ENCODE data around the gene TM4SF1. TPM values are rescaled to one million over a fixed set of nuclear protein-coding genes. Genes with fewer than 3 reads are reported as not detected.

The TM4SF1 gene, protein sequence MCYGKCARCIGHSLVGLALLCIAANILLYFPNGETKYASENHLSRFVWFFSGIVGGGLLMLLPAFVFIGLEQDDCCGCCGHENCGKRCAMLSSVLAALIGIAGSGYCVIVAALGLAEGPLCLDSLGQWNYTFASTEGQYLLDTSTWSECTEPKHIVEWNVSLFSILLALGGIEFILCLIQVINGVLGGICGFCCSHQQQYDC
- 100 to 1,000 TPM in 2 of 3 donors, 10 to 100 TPM in 1; 73.9 to 379 (median 131) TPM for polyA plus RNA-seq

DNA sequence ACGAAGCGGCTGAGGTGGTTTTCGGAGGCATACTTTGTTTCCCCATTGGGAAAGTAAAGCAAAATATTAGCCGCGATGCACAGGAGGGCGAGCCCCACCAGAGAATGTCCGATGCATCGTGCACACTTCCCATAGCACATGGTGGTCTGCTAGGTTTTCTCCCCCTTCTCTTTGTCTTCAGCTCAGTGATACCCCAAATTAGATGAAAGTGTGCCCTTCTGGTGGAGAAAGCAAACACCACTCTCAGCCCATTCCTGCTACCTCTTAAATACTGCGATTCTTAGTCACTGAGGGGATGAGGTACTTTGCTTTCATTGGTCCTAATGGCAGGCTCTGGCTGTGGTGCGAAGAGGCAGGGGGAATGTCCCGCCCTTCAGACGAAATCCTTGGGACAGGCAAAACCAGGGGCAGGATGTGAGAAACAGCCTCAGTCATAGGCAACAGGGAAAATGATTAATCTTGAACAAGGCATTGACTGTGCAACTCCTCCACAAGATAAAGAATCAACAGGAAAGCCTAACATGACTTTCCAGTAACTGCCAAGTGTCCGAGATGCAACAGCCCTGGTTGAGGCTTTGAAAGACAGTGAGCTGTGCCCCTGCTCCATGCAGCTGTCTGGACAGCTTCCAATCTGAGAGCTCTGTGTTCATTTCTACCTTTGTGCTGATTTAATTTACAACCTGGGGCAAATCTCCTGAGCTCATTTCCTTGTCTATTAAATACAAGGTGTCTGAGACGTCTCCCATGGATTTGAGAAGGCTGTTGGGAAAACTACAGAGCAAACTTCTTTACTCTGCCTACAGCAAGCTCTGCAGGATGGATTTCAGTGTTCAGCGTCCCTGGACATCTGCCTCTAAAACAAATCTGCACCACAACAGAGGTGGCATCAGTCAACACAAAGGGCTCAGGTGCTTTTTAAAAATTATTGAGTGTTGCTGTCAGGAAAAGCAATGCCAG lies at the start of gene TM4SF1:
Gene TM4SF1, minus strand, starts transcription at position 242 of the 957 bp plus-strand sequence. Its CDS starts 102 bp downstream, at position 140.
- WGBS, 3 donors: 38 to 48% (median 42%) methylated on average over 15 of the region's 15 CpGs
- no peak within 1 kb of the TSS for H3K27ac ChIP-seq (ENCODE audit: low read depth, low read length)

DNA sequence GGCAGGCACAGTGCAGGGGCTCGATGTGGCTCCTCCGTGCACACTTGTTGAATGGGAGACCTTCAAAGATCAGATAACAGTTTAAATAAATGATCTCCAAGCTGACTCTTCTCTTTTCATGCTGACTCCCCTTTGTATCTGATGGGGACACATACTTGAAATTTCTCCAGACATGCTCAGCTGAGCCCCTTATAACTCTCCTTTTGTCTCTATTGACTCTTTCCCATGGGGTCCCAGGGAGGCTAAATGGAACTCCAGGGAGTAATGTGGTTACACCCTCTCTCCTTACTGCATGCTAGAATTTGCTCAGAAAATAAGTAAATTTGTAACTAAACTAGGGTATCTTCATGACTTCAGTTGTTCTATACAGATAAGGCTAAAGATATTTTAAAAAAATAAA lies 48.9 kb upstream of the TM4SF1 start:
- H3K27ac ChIP-seq (ENCODE audit: low read depth, low read length): no peak overlapping the region
- WGBS, 3 donors: 50 to 62% (median 54%) methylated on average over 2 of the region's 2 CpGs

DNA sequence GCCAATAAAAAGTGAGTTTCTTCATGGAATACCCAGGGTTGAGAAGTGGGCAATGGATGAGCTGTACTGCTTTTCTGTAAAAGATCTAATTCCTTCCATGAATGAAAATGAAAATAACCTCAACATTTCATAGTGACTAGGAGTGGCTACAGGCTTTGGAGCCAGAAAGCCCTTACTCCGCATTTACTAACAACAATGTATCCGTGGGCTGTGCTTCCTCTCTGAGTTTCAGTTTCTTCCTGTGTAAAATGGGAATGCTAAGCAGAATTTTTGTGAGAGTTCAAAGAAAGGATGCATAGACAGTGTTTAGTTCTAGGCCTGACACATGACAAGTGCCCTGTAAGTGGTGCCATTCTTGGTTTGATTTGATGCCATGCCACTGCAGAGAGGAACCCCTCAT lies 47.5 kb upstream of the TM4SF1 start:
- H3K27ac ChIP-seq (ENCODE audit: low read depth, low read length): no peak overlapping the region
- WGBS, 3 donors: 41 to 60% (median 51%) methylated on average over 2 of the region's 2 CpGs

DNA sequence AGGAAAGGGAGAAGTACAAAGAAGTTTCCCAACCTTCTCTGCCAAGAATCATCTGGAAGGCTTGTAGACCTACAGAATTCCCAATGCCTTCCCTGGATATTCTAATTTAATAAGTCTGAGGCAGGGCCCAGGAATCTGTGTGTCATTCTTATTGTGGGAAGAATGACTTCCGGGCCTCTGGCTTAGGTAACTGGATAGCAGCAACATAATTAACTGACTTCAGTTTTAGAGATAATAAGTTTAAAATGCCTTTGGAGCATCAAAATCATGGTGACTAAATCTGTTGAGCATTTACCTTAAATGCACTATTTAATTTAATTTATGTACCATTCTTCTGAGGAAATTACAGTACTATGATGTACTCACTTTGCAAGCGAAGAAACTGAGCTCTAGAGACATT lies 44.3 kb upstream of the TM4SF1 start:
- H3K27ac ChIP-seq (ENCODE audit: low read depth, low read length): no peak overlapping the region

DNA sequence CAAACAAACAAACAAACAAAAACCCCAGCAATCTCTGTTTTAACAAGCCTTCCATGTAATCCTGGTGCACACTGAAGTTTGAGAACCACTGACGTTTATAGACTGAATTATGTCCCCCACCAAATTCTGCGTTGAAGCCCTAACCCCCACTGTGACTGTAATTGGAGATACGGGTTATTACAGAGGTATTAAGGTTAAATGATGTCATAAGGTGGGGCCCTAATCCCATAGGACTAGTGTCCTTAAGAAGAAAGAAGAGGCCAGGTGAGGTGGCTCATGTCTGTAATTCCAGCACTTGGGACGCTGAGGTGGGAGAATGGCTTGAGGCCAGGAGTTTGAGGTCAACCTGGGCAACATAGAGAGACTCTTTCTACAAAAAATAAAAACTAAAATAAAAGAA lies 42.4 kb upstream of the TM4SF1 start:
- no peak overlapping the region for H3K27ac ChIP-seq (ENCODE audit: low read depth, low read length)
- 93 to 95% (median 94%) methylated on average over 4 of the region's 4 CpGs for WGBS, 3 donors

More for the DNA sequence above, 44.3 kb upstream of the TM4SF1 start:
- 96 to 97% (median 96%) methylated on average over 2 of the region's 2 CpGs for WGBS, 3 donors

DNA sequence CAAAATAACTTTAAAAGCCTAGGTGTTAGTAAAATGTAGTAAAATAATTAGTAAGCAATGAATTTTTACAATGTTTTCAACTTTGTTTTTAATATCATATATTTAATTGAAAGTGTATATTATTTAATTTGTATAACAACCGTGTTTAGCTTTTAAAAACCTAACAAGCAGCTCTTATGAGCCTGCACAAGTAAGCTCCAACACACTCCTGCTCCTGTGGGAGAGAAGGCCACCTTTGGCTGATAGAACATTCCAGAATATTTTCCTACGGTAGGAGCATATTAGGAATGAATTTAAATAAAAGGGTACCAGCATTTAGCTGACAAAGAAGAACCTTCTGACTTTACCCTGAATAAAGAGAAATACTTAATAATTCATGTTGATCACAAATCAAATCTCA lies 40.3 kb upstream of the TM4SF1 start:
- WGBS, 3 donors: 81 to 97% (median 91%) methylated on average over 2 of the region's 2 CpGs
- no peak overlapping the region for H3K27ac ChIP-seq (ENCODE audit: low read depth, low read length)

DNA sequence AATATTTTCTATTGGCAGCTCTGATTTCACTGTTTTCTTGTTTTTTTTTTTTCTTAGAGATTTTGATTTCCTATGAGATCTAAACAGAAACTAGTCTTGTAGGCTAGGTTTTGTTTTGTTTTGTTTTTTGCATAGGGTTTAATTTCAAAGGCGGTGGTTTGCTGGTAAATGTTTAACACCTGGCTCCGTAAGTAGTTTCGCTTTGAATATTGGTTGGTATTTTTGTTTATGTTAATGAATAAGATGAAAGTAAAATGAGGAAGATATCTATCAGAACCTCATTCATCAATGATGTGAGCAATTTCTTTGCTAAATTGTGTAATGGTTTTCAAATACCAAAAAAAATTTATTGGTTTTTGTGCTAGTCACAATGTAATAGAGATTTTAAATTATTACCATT lies 39.7 kb upstream of the TM4SF1 start:
- 66 to 94% (median 91%) methylated on average over 3 of the region's 3 CpGs for WGBS, 3 donors
- H3K27ac ChIP-seq (ENCODE audit: low read depth, low read length): no peak overlapping the region

DNA sequence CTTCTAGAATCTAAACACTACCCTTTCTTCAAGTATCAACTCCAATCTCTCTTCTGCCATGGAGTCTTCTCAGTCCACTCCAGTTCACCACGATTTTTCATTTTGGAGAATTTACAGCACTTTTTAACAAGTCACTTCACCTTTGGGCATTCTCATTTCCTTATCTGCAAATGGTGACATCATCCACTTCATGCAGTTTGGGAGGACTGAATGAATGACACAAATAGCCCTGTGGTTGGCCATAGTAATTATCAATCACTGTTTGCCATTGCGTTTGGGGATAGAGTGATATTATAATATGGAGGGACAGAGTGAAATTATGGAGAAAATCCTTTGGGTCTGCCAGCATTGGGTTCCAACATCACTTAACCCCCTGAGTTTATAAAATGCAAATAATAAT lies 38.0 kb upstream of the TM4SF1 start:
- no peak overlapping the region for H3K27ac ChIP-seq (ENCODE audit: low read depth, low read length)
- WGBS, 3 donors: 82 to 89% (median 87%) methylated on average over 2 of the region's 2 CpGs

DNA sequence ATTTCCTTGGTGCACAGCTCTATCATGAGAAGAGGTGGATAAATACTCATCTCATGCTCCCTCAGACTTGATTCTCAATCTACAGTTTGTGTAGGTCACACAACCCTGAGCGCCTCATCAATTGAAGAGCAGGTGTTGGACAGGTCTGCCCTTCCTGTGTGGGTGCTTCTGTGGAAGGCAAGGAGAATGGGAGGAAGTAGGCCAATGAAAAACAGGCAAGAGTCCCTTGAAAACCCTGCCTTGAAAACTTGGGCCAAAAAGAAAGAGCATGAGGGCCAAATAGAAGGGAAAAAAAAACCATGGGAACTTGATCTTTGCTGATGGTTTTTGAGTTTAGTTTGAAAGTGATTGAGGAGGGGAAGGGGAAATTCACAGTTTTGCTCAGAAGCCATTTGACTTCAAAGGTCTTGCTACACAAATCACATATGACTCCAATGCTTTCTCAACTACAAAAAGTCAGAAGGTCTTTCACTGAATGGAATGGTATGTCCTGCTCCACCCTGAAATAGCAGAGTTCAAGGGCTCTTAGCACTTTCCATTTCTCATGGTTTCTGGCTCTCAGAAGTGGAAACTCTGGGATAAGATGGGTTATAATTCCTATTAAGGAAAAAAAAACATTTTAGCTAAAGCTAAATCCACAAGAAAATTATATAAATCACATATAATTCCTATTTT lies 37.2 kb upstream of the TM4SF1 start:
- 98 to 100% (median 100%) methylated on average over 1 of the region's 1 CpG for WGBS, 3 donors
- no peak overlapping the region for H3K27ac ChIP-seq (ENCODE audit: low read depth, low read length)

DNA sequence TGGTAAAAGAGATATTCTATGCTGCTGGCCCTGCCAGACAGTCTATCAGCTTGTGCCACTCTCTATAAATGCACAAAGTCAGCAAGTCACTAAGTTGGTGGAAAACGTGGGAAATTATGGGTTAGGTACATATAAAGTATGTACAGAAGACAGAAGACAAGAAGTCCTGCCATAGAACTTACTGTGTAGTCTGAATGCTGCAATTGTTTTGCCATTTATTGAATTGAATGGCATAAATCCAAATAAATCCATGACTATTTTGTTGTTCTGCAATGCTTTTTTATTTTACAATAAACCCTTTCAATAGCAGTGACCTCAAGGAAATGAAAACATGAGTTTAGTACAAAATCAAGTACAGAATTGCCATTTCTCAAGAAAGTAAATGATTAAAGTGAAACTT lies 34.1 kb upstream of the TM4SF1 start:
- WGBS, 3 donors: 36 to 69% (median 44%) methylated on average over 1 of the region's 1 CpG
- no peak overlapping the region for H3K27ac ChIP-seq (ENCODE audit: low read depth, low read length)

DNA sequence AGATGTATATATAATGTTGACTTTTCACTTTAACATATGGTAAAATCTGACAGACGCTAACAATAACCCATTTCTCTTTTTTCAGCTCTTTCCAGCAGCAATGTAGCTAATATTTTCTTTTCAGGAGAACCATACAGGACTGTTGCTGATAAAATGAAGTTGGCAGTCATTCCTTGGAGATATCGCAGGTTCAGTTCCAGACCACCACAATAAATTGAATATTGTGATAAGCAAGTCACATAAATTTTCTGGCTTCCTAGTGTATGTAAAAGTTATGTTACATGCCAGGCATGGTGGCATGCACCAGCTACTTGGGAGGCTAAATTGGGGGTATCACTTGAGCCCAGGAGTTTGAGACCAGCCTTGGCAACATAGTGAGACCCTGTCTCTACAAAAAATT lies 31.9 kb upstream of the TM4SF1 start:
- H3K27ac ChIP-seq (ENCODE audit: low read depth, low read length): no peak overlapping the region
- WGBS, 3 donors: 50 to 90% (median 85%) methylated on average over 2 of the region's 2 CpGs

DNA sequence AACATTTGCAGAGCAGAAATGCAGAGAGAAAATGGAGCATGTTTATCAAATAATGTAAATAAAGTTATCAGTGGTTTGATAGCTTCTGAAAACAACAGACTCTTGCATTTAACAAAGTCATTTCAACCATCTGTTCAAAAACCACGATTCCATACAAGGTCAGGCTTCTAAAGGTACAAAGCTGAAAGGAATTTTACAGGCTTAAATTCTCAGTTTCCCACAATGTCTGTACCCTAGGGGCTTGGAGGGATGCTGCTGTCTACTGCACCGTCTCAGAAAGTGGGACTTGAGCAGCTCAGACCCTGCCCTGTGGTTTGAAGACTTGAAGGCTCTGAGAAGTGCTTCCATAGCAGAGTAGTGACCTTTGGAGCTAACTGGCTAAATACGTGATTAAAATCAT lies 30.4 kb upstream of the TM4SF1 start:
- H3K27ac ChIP-seq (ENCODE audit: low read depth, low read length): no peak overlapping the region
- WGBS, 3 donors: 20 to 67% (median 55%) methylated on average over 3 of the region's 3 CpGs

DNA sequence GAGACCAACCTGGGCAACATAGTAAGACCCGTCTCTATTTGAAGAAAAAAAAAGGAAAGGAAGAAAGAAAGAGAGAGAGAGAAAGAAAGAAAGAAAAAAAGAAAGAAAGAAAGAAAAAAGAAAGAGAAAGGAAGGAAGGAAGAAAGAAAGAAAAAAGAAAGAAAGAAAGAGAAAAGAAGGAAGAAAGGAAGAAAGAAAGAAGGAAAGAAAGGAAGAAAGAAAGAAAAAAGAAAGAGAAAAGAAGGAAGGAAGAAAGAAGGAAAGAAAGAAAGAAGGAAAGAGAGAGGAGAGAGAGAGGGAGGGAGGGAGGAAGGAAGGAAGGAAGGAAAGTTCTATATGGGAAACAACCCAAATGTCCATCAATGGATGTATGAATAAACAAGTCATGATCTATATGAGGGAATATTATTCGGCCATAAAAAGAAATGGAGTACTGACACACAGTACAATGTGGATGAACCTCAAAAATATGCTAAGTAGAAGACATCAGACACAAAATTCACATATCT lies 28.8 kb upstream of the TM4SF1 start:
- H3K27ac ChIP-seq (ENCODE audit: low read depth, low read length): no peak overlapping the region
- WGBS, 3 donors: 92 to 95% (median 95%) methylated on average over 2 of the region's 2 CpGs

DNA sequence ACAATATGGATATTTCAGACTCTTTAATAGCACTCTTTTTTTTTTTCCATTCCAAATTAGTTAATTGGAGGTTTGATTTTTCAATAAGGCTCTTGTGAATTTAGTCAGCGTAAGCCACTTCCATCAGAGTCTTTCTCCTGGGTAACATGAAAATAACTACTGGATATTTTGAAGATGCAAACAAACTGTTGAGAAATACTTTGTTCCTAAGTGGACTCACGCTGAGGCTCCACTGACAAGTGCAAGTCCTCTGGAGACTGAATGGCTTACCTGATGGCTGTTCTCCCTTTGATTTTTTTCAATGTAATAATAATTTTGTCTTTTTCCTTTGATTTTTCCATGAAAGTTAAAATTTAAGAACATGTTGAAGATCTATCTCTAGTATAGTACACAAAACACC lies 26.0 kb upstream of the TM4SF1 start:
- H3K27ac ChIP-seq (ENCODE audit: low read depth, low read length): no peak overlapping the region
- 96 to 100% (median 97%) methylated on average over 2 of the region's 2 CpGs for WGBS, 3 donors

DNA sequence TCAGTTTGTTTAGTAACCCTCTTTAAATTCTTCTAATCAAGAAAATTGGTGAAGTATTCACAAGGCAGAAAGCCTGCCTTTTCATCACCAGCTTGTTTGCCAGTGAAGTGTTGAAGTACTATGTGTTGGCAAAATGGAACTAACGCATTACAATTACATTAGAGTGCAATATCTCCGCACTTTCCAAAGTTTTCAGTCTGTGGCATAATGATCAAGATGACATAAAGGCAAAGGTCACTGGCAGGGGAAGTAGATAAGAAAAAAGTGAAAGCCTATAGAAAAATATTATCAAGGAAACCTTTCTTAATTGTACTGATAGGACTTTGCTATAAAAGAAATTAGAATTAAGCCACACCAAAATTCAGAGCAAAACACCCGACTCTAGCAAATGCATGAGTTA lies 25.0 kb upstream of the TM4SF1 start:
- no peak overlapping the region for H3K27ac ChIP-seq (ENCODE audit: low read depth, low read length)
- 89 to 97% (median 90%) methylated on average over 3 of the region's 3 CpGs for WGBS, 3 donors

DNA sequence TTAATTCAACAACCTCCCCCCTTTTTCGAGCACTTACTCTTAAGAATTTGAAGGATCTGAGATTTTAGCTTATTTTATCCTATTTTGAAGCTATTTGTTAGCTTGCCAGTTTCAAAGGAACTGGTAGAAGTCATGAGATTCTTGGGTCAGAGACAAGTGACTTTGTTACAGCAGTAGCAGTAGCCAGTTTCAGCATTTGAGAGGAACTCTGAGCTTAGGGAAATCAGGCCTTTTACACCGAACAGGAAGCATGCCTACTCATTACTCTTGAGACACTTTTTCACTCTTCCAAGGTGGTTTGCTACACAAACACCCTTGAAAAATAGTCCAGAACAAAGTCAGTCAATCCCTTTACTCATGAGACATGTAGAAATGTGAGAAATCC lies 24.5 kb upstream of the TM4SF1 start:
- H3K27ac ChIP-seq (ENCODE audit: low read depth, low read length): no peak overlapping the region
- 34 to 83% (median 81%) methylated on average over 2 of the region's 2 CpGs for WGBS, 3 donors

DNA sequence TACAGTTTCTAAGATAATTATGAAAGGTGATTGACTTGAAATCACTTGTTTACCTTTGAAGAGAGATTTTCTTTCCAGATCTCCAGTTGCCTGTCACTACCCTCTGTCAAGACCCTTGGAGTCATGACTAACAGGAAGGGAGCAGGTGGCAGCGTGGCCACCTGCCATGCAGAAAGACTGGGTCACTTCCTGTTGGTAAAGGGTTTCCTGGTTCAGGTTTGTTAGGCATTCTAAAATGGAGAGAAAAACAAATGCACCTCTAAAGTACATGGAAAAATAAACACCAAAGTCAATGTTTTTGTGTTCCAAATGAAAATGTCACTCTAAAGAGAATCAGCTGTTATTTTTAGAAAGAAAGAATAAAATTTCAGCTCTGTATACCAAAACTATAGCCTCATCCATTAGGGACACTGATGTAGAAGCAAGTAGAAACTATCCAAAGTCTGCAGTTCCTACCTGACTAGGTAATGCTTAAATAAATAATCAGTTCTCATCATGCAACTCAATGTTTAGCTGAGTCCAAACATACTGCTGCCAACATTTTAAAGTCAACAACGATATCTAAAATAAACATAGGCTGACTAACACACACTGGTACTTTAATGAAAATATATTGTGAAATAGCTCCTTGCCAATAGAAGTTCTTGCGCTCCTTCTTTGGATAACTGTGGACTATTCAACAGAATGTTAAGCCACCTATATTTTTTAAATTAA lies 23.9 kb upstream of the TM4SF1 start:
- 19 to 76% (median 74%) methylated on average over 3 of the region's 3 CpGs for WGBS, 3 donors
- H3K27ac ChIP-seq (ENCODE audit: low read depth, low read length): no peak overlapping the region

DNA sequence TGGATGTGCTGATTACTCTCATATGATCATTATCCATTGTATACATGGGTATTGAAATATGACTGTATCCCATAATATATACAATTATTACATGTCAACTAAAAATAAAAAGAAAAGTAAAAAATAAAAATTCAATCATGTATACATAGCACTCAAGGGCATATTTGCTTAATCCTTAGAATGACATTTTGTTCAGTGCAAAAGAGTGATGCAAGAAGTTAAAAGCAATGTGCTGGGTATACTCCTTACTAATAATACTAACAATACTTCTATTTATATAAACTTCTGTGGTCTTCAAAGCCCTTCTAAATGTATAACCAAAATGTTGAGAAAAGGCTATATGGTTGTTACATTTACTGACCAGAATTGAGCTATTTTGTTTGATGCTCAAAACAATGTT lies 23.2 kb upstream of the TM4SF1 start:
- H3K27ac ChIP-seq (ENCODE audit: low read depth, low read length): no peak overlapping the region

All from adipose tissue (tissue), 3 donors.